NB4 (cell line): ENCODE results near the gene GALM.

Experiments used
- POLR2A ChIP-seq: IDR thresholded peaks from 2 replicates; pipeline ENCODE4 v1.6.1; 2011; ENCODE audit warnings: mild to moderate bottlenecking; ENCODE audit not compliant: insufficient read length; ENCODE audit errors: extremely low read depth
- TF ChIP-seq, protein P1 (sequence below): IDR thresholded peaks from one replicate; pipeline ENCODE4 v1.5.1; 2012; ENCODE audit warnings: low read depth, low read length

DNA sequence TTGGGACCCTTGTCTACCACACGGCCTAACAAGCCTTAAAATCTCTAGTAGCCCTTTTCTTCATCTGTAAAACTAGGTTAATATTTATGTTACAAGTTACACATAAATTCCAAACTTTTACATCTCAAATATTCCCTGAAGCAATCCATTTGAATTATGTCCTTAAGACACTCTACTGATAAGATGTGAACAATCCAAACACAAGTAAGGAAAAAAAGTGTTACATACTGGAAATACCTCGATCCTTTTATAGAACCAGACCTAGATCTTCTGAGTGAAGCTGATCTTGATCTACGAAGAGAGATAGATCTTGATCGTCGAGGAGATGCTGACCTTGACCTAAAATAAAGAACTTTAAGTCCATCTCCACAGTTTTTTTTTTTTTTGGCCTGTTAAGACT, 81.9 kb downstream of the GALM start:
- TF ChIP-seq, protein P1, sequence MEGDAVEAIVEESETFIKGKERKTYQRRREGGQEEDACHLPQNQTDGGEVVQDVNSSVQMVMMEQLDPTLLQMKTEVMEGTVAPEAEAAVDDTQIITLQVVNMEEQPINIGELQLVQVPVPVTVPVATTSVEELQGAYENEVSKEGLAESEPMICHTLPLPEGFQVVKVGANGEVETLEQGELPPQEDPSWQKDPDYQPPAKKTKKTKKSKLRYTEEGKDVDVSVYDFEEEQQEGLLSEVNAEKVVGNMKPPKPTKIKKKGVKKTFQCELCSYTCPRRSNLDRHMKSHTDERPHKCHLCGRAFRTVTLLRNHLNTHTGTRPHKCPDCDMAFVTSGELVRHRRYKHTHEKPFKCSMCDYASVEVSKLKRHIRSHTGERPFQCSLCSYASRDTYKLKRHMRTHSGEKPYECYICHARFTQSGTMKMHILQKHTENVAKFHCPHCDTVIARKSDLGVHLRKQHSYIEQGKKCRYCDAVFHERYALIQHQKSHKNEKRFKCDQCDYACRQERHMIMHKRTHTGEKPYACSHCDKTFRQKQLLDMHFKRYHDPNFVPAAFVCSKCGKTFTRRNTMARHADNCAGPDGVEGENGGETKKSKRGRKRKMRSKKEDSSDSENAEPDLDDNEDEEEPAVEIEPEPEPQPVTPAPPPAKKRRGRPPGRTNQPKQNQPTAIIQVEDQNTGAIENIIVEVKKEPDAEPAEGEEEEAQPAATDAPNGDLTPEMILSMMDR = no peak
- no peak for TF ChIP-seq POLR2A
